NCI-H748 treated with DMSO at 0.1 percent for 48 hours (cell line): ENCODE measurements around the gene TAF11L2.
"Not testable (repeated sequence)": the region's sequence is repeated elsewhere in the genome, so short reads cannot be mapped to it uniquely, and the experiment has no call there.

Source experiments
- DNase-seq: peaks from one replicate; lab custom pipeline; 2025; lab: John Stamatoyannopoulos, UW

TAF11L2 gene

GRCh38 chr5:17526504-17526903, 28.5 kb downstream of the TAF11L2 start:
- not testable (repeated sequence) for DNase-seq

- not testable (repeated sequence) for DNase-seq
Measured at GRCh38 chr5:17528369-17528768, 30.3 kb downstream of the TAF11L2 start, which contains the start of gene TAF11L6. TSS of gene TAF11L6 (plus strand) at chr5:17528669.
